SH-SY5Y (cell line): ENCODE measurements around the gene IER3.

Experiments
- GATA2 ChIP-seq: IDR thresholded peaks from 2 replicates; pipeline ENCODE4 v1.6.1; 2011; ENCODE audit warnings: mild to moderate bottlenecking, low read depth, low read length
- GATA3 ChIP-seq: IDR thresholded peaks from 2 replicates; pipeline ENCODE4 v1.6.1; 2011; ENCODE audit warnings: low read depth, mild to moderate bottlenecking, low read length, moderate library complexity

DNA sequence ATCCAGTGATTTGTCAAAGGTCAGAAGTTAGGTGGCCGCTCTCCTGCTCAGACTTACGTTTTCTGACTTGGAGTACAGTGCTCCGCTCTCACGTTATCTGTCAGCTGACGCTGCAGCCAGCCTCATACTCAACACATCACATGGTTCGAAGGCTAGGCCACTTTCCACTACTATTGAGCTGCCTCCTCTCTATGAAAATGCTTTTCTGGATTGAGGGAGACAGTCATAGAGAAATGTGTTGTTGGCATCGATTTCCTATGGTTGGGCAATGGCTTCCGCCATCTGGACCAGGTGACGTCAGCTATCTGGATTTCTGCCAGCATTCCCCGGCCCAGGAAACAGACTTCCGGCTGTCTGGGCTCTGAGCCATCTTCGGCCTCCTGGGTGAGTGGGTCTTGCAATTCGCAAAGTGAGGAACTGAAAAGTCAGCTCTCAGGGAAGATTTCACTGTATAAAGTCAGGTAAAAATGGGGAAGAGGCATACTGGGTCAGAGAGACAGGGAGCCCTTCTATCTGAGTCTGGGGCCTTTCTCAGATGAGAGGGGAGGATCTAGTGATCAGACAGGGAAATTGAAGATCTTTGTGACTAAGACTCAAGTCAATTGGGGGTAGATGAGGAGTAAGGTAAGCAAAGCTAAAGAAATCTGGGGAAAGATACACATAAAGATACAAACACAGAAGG, 37.5 kb upstream of the IER3 start:
- TF ChIP-seq GATA2 = no peak
- no peak for TF ChIP-seq GATA3
